Measurements from ENCODE around the gene AKAP13. TPM values are rescaled to one million over a fixed set of nuclear protein-coding genes. Genes with fewer than 3 reads are reported as not detected.

AKAP13 gene
- total RNA-seq, 1 donor from 2014 or later: 450 TPM

GRCh38 chr15:85631018-85631417 lies 250.6 kb downstream of the AKAP13 start:
- no peak overlapping the region for H3K4me3 ChIP-seq
- H3K27me3 ChIP-seq: no peaks in the 10 kb centered on the region
- no peaks in the 10 kb centered on the region for H3K9me3 ChIP-seq
- ATAC-seq: no peak
- intact Hi-C loops (cut with DNase I): no loop called here
- H3K27ac ChIP-seq: no peak overlapping the region
- H3K36me3 ChIP-seq: peaks cover 44% of the 10 kb centered on the region
- no peak for TF ChIP-seq CTCF (IDR thresholded peaks at IDR 0.05)
- peaks cover 66% of the 10 kb centered on the region for H3K4me1 ChIP-seq
- DNase-seq: no peak

GRCh38 chr15:85632014-85632413 lies 251.6 kb downstream of the AKAP13 start:
- peak overlapping the region; percentile 8 for H3K27ac ChIP-seq
- H3K27me3 ChIP-seq: no peaks in the 10 kb centered on the region
- peaks cover 34% of the 10 kb centered on the region for H3K36me3 ChIP-seq
- H3K9me3 ChIP-seq: no peaks in the 10 kb centered on the region
- intact Hi-C loops (cut with DNase I): no loop called here
- no peak for DNase-seq
- peaks cover 59% of the 10 kb centered on the region for H3K4me1 ChIP-seq
- no peak overlapping the region for H3K4me3 ChIP-seq
- TF ChIP-seq CTCF (IDR thresholded peaks at IDR 0.05): no peak
- no peak for ATAC-seq

- Histone ChIP-seq H3K4me1 (peaks cover 44% of the 10 kb centered on the region), H3K9me3 (no peaks in the 10 kb centered on the region), H3K36me3 (peaks cover 17% of the 10 kb centered on the region), H3K27me3 (no peaks in the 10 kb centered on the region), H3K27ac (no peak overlapping the region), H3K4me3 (no peak overlapping the region)
- intact Hi-C loops (cut with DNase I): no loop called here
- TF ChIP-seq CTCF (IDR thresholded peaks at IDR 0.05): no peak
- DNase-seq (no peak), ATAC-seq (no peak)
Measured at GRCh38 chr15:85633859-85634258, 253.5 kb downstream of the AKAP13 start.

GRCh38 chr15:85636351-85636750 lies 255.9 kb downstream of the AKAP13 start:
- no peak for ATAC-seq
- Histone ChIP-seq H3K27me3 (no peaks in the 10 kb centered on the region), H3K4me3 (no peak overlapping the region), H3K4me1 (peaks cover 42% of the 10 kb centered on the region), H3K9me3 (no peaks in the 10 kb centered on the region), H3K27ac (no peak overlapping the region), H3K36me3 (peaks cover 33% of the 10 kb centered on the region)
- TF ChIP-seq CTCF (IDR thresholded peaks at IDR 0.05): no peak
- no peak for DNase-seq
- intact Hi-C loops (cut with DNase I): no loop called here

GRCh38 chr15:85639752-85640381 lies 259.5 kb downstream of the AKAP13 start:
- Histone ChIP-seq H3K27ac (no peak overlapping the region), H3K9me3 (no peaks in the 10 kb centered on the region), H3K4me3 (no peak overlapping the region), H3K4me1 (peaks cover 44% of the 10 kb centered on the region), H3K36me3 (peaks cover 48% of the 10 kb centered on the region), H3K27me3 (no peaks in the 10 kb centered on the region)
- no peak for TF ChIP-seq CTCF (IDR thresholded peaks at IDR 0.05)
- intact Hi-C loops (cut with DNase I): no loop called here
- ATAC-seq (peak; percentile 59), DNase-seq (no peak)
